GM19455 (cell line): ENCODE data around the gene ZNF417.
"Not testable (repeated sequence)": the region's sequence is repeated elsewhere in the genome, so short reads cannot be mapped to it uniquely, and the experiment has no call there.

ENCODE experiments used
- ATAC-seq: cut with Tn5 transposase; IDR thresholded peaks from one replicate; pipeline ENCODE4 v1.9.1; 2021; ENCODE audit not compliant: unreplicated experiment

ZNF417 gene

GRCh38 chr19:57916168-57916995, at the start of gene ZNF417:
TSS of gene ZNF417 (minus strand) at chr19:57916592. CDS start at chr19:57916411, 181 bp downstream.
- peak; percentile 98 for ATAC-seq

- no peak for ATAC-seq
Observed at GRCh38 chr19:57964761-57965160, 48.4 kb upstream of the ZNF417 start.

- ATAC-seq, result no peak
Observed at GRCh38 chr19:57961785-57962184, 45.4 kb upstream of the ZNF417 start.

GRCh38 chr19:57954996-57955395, 38.6 kb upstream of the ZNF417 start:
- no peak for ATAC-seq

GRCh38 chr19:57949702-57950101, 33.3 kb upstream of the ZNF417 start:
- no peak for ATAC-seq

GRCh38 chr19:57949296-57949695, 32.9 kb upstream of the ZNF417 start:
- ATAC-seq, result no peak

GRCh38 chr19:57947419-57948134, 31.2 kb upstream of the ZNF417 start, which contains the start of gene ZNF256:
TSS of gene ZNF256 (minus strand) at chr19:57947706. CDS start at chr19:57947474, 232 bp downstream.
- peak; percentile 66 for ATAC-seq

GRCh38 chr19:57947088-57947418, 30.7 kb upstream of the ZNF417 start:
- ATAC-seq, result no peak

GRCh38 chr19:57946316-57946715, 29.9 kb upstream of the ZNF417 start:
- no peak for ATAC-seq

GRCh38 chr19:57941593-57941992, 25.2 kb upstream of the ZNF417 start:
- no peak for ATAC-seq

- no peak for ATAC-seq
Observed at GRCh38 chr19:57935731-57936130, 19.3 kb upstream of the ZNF417 start.

- ATAC-seq, result no peak
Observed at GRCh38 chr19:57934820-57935665, 18.7 kb upstream of the ZNF417 start, which contains the start of gene ZNF418. TSS of gene ZNF418 (minus strand) at chr19:57935402. CDS start at chr19:57933822, 1,580 bp downstream.

- ATAC-seq, result no peak
Observed at GRCh38 chr19:57927587-57927986, 11.2 kb upstream of the ZNF417 start.

- ATAC-seq, result no peak
Observed at GRCh38 chr19:57914531-57914930, 1.9 kb downstream of the ZNF417 start.

- no peak for ATAC-seq
Observed at GRCh38 chr19:57907394-57907793, 9.0 kb downstream of the ZNF417 start.

- no peak for ATAC-seq
Observed at GRCh38 chr19:57905258-57905657, 11.1 kb downstream of the ZNF417 start.

- ATAC-seq, result no peak
Observed at GRCh38 chr19:57903618-57904184, 12.7 kb downstream of the ZNF417 start.

- no peak for ATAC-seq
Observed at GRCh38 chr19:57900311-57900710, 16.1 kb downstream of the ZNF417 start.

- not testable (repeated sequence) for ATAC-seq
Observed at GRCh38 chr19:57890706-57891105, 25.7 kb downstream of the ZNF417 start.

GRCh38 chr19:57888560-57889231, 27.7 kb downstream of the ZNF417 start, which contains the start of gene ZNF814:
TSS of gene ZNF814 (minus strand) at chr19:57889037. CDS start at chr19:57888802, 235 bp downstream.
- no peak for ATAC-seq
